Measurements from ENCODE around the gene SLC44A5.
"Not testable (repeated sequence)": the region's sequence is repeated elsewhere in the genome, so short reads cannot be mapped to it uniquely, and the experiment has no call there.

SLC44A5 gene

GRCh38 chr1:75392278-75392677, 218.6 kb downstream of the SLC44A5 start:
- in situ Hi-C loops (cut with HindIII; ENCODE audit: low sequenced_read_pairs): no loop called here

GRCh38 chr1:75375476-75376447, 235.2 kb downstream of the SLC44A5 start:
- in situ Hi-C loops (cut with HindIII; ENCODE audit: low sequenced_read_pairs): not testable (repeated sequence)

GRCh38 chr1:75373542-75374159, 237.3 kb downstream of the SLC44A5 start:
- in situ Hi-C loops (cut with HindIII; ENCODE audit: low sequenced_read_pairs): no loop called here

- in situ Hi-C loops (cut with HindIII; ENCODE audit: low sequenced_read_pairs): no loop called here
Observed at GRCh38 chr1:75366595-75366994, 244.3 kb downstream of the SLC44A5 start.

- in situ Hi-C loops (cut with HindIII; ENCODE audit: low sequenced_read_pairs): no loop called here
Observed at GRCh38 chr1:75361260-75361659, 249.7 kb downstream of the SLC44A5 start.

GRCh38 chr1:75354267-75354666, 256.6 kb downstream of the SLC44A5 start:
- in situ Hi-C loops (cut with HindIII; ENCODE audit: low sequenced_read_pairs): not testable (repeated sequence)

- in situ Hi-C loops (cut with HindIII; ENCODE audit: low sequenced_read_pairs): no loop called here
Observed at GRCh38 chr1:75353051-75353450, 257.9 kb downstream of the SLC44A5 start.

GRCh38 chr1:75345538-75346292, 265.2 kb downstream of the SLC44A5 start:
- in situ Hi-C loops (cut with HindIII; ENCODE audit: low sequenced_read_pairs): no loop called here

- in situ Hi-C loops (cut with HindIII; ENCODE audit: low sequenced_read_pairs): no loop called here
Observed at GRCh38 chr1:75342786-75343185, 268.1 kb downstream of the SLC44A5 start.

GRCh38 chr1:75341537-75341936, 269.4 kb downstream of the SLC44A5 start:
- in situ Hi-C loops (cut with HindIII; ENCODE audit: low sequenced_read_pairs): no loop called here

GRCh38 chr1:75338616-75339483, 272.1 kb downstream of the SLC44A5 start:
- in situ Hi-C loops (cut with HindIII; ENCODE audit: low sequenced_read_pairs): no loop called here

GRCh38 chr1:75334876-75335389, 276.0 kb downstream of the SLC44A5 start:
- in situ Hi-C loops (cut with HindIII; ENCODE audit: low sequenced_read_pairs): no loop called here

GRCh38 chr1:75330624-75331023, 280.3 kb downstream of the SLC44A5 start:
- in situ Hi-C loops (cut with HindIII; ENCODE audit: low sequenced_read_pairs): no loop called here

- in situ Hi-C loops (cut with HindIII; ENCODE audit: low sequenced_read_pairs): no loop called here
Observed at GRCh38 chr1:75328691-75329090, 282.2 kb downstream of the SLC44A5 start.

- in situ Hi-C loops (cut with HindIII; ENCODE audit: low sequenced_read_pairs): no loop called here
Observed at GRCh38 chr1:75327395-75327794, 283.5 kb downstream of the SLC44A5 start.

- in situ Hi-C loops (cut with HindIII; ENCODE audit: low sequenced_read_pairs): no loop called here
Observed at GRCh38 chr1:75317976-75318375, 292.9 kb downstream of the SLC44A5 start.

GRCh38 chr1:75316230-75316629, 294.7 kb downstream of the SLC44A5 start:
- in situ Hi-C loops (cut with HindIII; ENCODE audit: low sequenced_read_pairs): no loop called here

- in situ Hi-C loops (cut with HindIII; ENCODE audit: low sequenced_read_pairs): no loop called here
Observed at GRCh38 chr1:75312620-75313019, 298.3 kb downstream of the SLC44A5 start.

- in situ Hi-C loops (cut with HindIII; ENCODE audit: low sequenced_read_pairs): no loop called here
Observed at GRCh38 chr1:75310067-75310466, 300.8 kb downstream of the SLC44A5 start.

- in situ Hi-C loops (cut with HindIII; ENCODE audit: low sequenced_read_pairs): no loop called here
Observed at GRCh38 chr1:75308365-75308764, 302.5 kb downstream of the SLC44A5 start.

All from DLD1 (cell line).